GM19395 (cell line): Measurements from ENCODE around the gene ZNF525.
"Not testable (repeated sequence)": the region's sequence is repeated elsewhere in the genome, so short reads cannot be mapped to it uniquely, and the experiment has no call there.

Source experiments
- ATAC-seq: cut with Tn5 transposase; IDR thresholded peaks from one replicate; pipeline ENCODE4 v1.9.1; 2021; ENCODE audit warnings: mild to moderate bottlenecking, moderate library complexity; ENCODE audit not compliant: unreplicated experiment

Gene ZNF525

GRCh38 chr19:53394974-53395839 lies 29.7 kb downstream of the ZNF525 start, which contains the start of gene ZNF765:
Gene ZNF765, plus strand, starts transcription at chr19:53395149. Its CDS starts 2,867 bp downstream, at chr19:53398016.
- ATAC-seq, result peak; percentile 85

- ATAC-seq, result not testable (repeated sequence)
These were observed 30.5 kb downstream of the ZNF525 start for GRCh38 chr19:53395840-53396524.

GRCh38 chr19:53396525-53396868 lies 31.0 kb downstream of the ZNF525 start:
- no peak for ATAC-seq

GRCh38 chr19:53397918-53398317 lies 32.4 kb downstream of the ZNF525 start:
- not testable (repeated sequence) for ATAC-seq

- ATAC-seq, result no peak
These were observed 44.1 kb downstream of the ZNF525 start for GRCh38 chr19:53409505-53410204.

GRCh38 chr19:53420520-53421315 lies 55.2 kb downstream of the ZNF525 start:
- ATAC-seq, result not testable (repeated sequence)

GRCh38 chr19:53422551-53422950 lies 57.0 kb downstream of the ZNF525 start:
- no peak for ATAC-seq

GRCh38 chr19:53423074-53423473 lies 57.6 kb downstream of the ZNF525 start:
- not testable (repeated sequence) for ATAC-seq

- not testable (repeated sequence) for ATAC-seq
These were observed 58.2 kb downstream of the ZNF525 start for GRCh38 chr19:53423680-53424079.

GRCh38 chr19:53424968-53425597 lies 59.6 kb downstream of the ZNF525 start:
- ATAC-seq, result no peak

- ATAC-seq, result peak; percentile 93
These were observed 66.0 kb downstream of the ZNF525 start, which contains the start of gene ZNF761 for GRCh38 chr19:53431399-53432087. Gene ZNF761, plus strand, starts transcription at chr19:53431984. Its CDS starts 15,285 bp downstream, at chr19:53447269.

GRCh38 chr19:53432088-53432661 lies 66.7 kb downstream of the ZNF525 start:
- peak; percentile 32 for ATAC-seq
